HEK293T (cell line): ENCODE results near the gene GSDME.

ENCODE experiments used
- ARNT ChIP-seq: fragments of 450-650 bp; IDR thresholded peaks from 2 replicates; pipeline ENCODE4 v1.6.1; 2017; ENCODE audit warnings: mild to moderate bottlenecking
- FOXA1 ChIP-seq: fragments of 450-650 bp; IDR thresholded peaks from 2 replicates; pipeline ENCODE4 v1.6.1; 2016; ENCODE audit warnings: mild to moderate bottlenecking
- FOXK2 ChIP-seq: fragments of 450-650 bp; IDR thresholded peaks from 2 replicates; pipeline ENCODE4 v1.6.1; 2016; ENCODE audit warnings: mild to moderate bottlenecking
- ZNF384 ChIP-seq: fragments of 450-650 bp; IDR thresholded peaks from 2 replicates; pipeline ENCODE4 v1.6.1; 2016
- TF ChIP-seq, protein P1 (sequence below): fragments of 450-650 bp; IDR thresholded peaks from 2 replicates; pipeline ENCODE4 v1.6.1; 2016

- TF ChIP-seq, protein P1, sequence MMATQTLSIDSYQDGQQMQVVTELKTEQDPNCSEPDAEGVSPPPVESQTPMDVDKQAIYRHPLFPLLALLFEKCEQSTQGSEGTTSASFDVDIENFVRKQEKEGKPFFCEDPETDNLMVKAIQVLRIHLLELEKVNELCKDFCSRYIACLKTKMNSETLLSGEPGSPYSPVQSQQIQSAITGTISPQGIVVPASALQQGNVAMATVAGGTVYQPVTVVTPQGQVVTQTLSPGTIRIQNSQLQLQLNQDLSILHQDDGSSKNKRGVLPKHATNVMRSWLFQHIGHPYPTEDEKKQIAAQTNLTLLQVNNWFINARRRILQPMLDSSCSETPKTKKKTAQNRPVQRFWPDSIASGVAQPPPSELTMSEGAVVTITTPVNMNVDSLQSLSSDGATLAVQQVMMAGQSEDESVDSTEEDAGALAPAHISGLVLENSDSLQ: no peak
- TF ChIP-seq ZNF384 (no peak), ARNT (no peak), FOXA1 (no peak), FOXK2 (no peak)
These were observed 99.3 kb downstream of the GSDME start for GRCh38 chr7:24657980-24658379.
